Gastroesophageal sphincter (tissue), 4 donors: ENCODE data around the gene WDR35. TPM values are rescaled to one million over a fixed set of nuclear protein-coding genes. Genes with fewer than 3 reads are reported as not detected.
A peak's percentile ranks its signal among the peaks of the same experiment; 100 is the strongest.

Source experiments
- ATAC-seq: fragments of 150-250 bp; one replicate; pipeline ENCODE4 v1.9.1; 2016; ENCODE audit warnings: mild to moderate bottlenecking, moderate library complexity
- H3K27ac ChIP-seq, 4 donors: fragments of 200-600 bp; sonication (generic) in 3 of 4; 1 replicate in 3 of 4; 2 replicates in 1 of 4; pipeline ENCODE4 v1.5.1; 2016 to 2019
- H3K27me3 ChIP-seq: fragments of 200-600 bp; sonication (generic); one replicate; pipeline ENCODE4 v1.5.1; 2019
- H3K36me3 ChIP-seq, 2 donors: fragments of 200-600 bp; sonication (generic); one replicate each; pipeline ENCODE4 v1.5.1; 2019; ENCODE audit warnings: control low read depth in 1 of 2
- H3K4me1 ChIP-seq, 3 donors: fragments of 200-600 bp; sonication (generic); 1 replicate in 2 of 3; 2 replicates in 1 of 3; pipeline ENCODE4 v1.5.1; 2016 to 2019; ENCODE audit warnings: control low read depth in 2 of 3
- H3K4me3 ChIP-seq, 2 donors: fragments of 200-600 bp; sonication (generic); one replicate each; pipeline ENCODE4 v1.5.1; 2019; ENCODE audit warnings: mild to moderate bottlenecking in 1 of 2, moderate library complexity in 1 of 2
- H3K9me3 ChIP-seq, 3 donors: fragments of 200-600 bp; sonication (generic); one replicate each; pipeline ENCODE4 v1.5.1; 2017 to 2019; ENCODE audit warnings: control low read depth in 2 of 3
- EP300 ChIP-seq: sonication (generic); formaldehyde crosslinking; IDR thresholded peaks from one replicate; pipeline ENCODE4 v1.6.1; 2017; ENCODE audit warnings: antibody characterized with exemption, mild to moderate bottlenecking
- POLR2A ChIP-seq, 2 donors: fragments of 450-650 bp; IDR thresholded peaks; one replicate each; pipeline ENCODE4 v1.6.1; 2017; ENCODE audit warnings: antibody characterized with exemption in 2 of 2, mild to moderate bottlenecking in 2 of 2, moderate library complexity in 1 of 2
- POLR2AphosphoS5 ChIP-seq: sonication (generic); formaldehyde crosslinking; IDR thresholded peaks from one replicate; pipeline ENCODE4 v1.6.1; 2017; ENCODE audit warnings: antibody characterized with exemption
- WGBS, 2 donors: methylation state at CpG; one replicate each; pipeline ENCODE4 v1.1.5; 2018; ENCODE audit warnings: low coverage in 1 of 2; 5-methylcytosine and 5-hydroxymethylcytosine counted together
- total RNA-seq, 4 donors: library from RNA; depleted of rRNA; stranded (reverse); fragments of >200 nt; gene quantifications; one replicate each; pipeline ENCODE4 v1.1.0, GENCODE V29; 2016
- TF ChIP-seq, protein P1 (sequence below), 4 experiments: fragments of 200-600 bp in 2 of 4; fragments of 450-650 bp in 2 of 4; sonication (generic) in 1 of 4; IDR thresholded peaks; one replicate each; pipeline ENCODE4 v1.5.1; 2017 to 2019; ENCODE audit warnings: antibody characterized with exemption in 4 of 4, mild to moderate bottlenecking in 2 of 4, moderate library complexity in 2 of 4

Gene WDR35
- total RNA-seq, 4 donors from 2014 or later, result 10.1 to 22.2 (median 17.7) TPM

DNA sequence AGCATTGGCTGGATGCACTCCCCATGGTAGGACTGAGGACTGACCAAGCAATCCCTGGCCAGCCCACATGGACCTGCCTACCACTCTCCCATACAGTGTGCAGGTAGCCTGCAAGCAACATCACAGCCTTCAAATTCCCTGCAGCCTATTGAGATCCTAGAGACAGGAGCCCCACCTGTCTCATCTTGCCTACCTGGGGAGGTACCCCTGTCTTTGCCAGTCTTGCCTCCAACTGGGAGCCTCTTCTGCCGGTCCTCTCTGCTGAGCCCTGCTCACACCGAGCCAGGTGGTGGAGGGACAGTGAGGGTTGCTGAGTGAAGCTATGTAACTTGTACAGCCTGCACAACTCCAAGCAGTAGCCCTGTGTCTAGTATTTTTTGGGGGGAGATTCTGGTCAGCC lies 118.1 kb downstream of the WDR35 start:
- no peaks in the 10 kb centered on the region for H3K36me3 ChIP-seq
- H3K4me1 ChIP-seq, result peaks cover 0 to 12% (median 9%) of the 10 kb centered on the region in 3 donors
- no CpG with 5 or more reads among the region's 2 CpGs for WGBS, 2 donors
- H3K27ac ChIP-seq, result no peak overlapping the region
- no peak for ATAC-seq
- TF ChIP-seq EP300 (no peak), POLR2A (IDR thresholded peaks at IDR 0.05) (no peak), POLR2AphosphoS5 (no peak)
- TF ChIP-seq, protein P1, sequence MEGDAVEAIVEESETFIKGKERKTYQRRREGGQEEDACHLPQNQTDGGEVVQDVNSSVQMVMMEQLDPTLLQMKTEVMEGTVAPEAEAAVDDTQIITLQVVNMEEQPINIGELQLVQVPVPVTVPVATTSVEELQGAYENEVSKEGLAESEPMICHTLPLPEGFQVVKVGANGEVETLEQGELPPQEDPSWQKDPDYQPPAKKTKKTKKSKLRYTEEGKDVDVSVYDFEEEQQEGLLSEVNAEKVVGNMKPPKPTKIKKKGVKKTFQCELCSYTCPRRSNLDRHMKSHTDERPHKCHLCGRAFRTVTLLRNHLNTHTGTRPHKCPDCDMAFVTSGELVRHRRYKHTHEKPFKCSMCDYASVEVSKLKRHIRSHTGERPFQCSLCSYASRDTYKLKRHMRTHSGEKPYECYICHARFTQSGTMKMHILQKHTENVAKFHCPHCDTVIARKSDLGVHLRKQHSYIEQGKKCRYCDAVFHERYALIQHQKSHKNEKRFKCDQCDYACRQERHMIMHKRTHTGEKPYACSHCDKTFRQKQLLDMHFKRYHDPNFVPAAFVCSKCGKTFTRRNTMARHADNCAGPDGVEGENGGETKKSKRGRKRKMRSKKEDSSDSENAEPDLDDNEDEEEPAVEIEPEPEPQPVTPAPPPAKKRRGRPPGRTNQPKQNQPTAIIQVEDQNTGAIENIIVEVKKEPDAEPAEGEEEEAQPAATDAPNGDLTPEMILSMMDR (IDR thresholded peaks at IDR 0.05), result no peak
- no peaks in the 10 kb centered on the region for H3K9me3 ChIP-seq
- no peak overlapping the region for H3K4me3 ChIP-seq
- no peaks in the 10 kb centered on the region for H3K27me3 ChIP-seq

GRCh38 chr2:19870792-19871191 lies 119.1 kb downstream of the WDR35 start:
- H3K27ac ChIP-seq, result no peak overlapping the region
- TF ChIP-seq POLR2A (IDR thresholded peaks at IDR 0.05), result no peak
- TF ChIP-seq, protein P1 (IDR thresholded peaks at IDR 0.05), result no peak
- no peak for TF ChIP-seq EP300
- TF ChIP-seq POLR2AphosphoS5, result no peak
- H3K4me1 ChIP-seq, result peaks cover 0 to 12% (median 9%) of the 10 kb centered on the region in 3 donors
- ATAC-seq, result no peak
- no peaks in the 10 kb centered on the region for H3K9me3 ChIP-seq
- no peaks in the 10 kb centered on the region for H3K27me3 ChIP-seq
- H3K36me3 ChIP-seq, result no peaks in the 10 kb centered on the region
- 73 to 79% methylated on average over 3 to 4 of the region's 4 CpGs for WGBS, 2 donors
- H3K4me3 ChIP-seq, result no peak overlapping the region

- no peaks in the 10 kb centered on the region for H3K9me3 ChIP-seq
- no CpG with 5 or more reads among the region's 52 CpGs for WGBS, 2 donors
- no peaks in the 10 kb centered on the region for H3K36me3 ChIP-seq
- peak overlapping the region in 1 of 4 donors; percentile 51 for H3K27ac ChIP-seq
- ATAC-seq, result peak; percentile 78
- no peaks in the 10 kb centered on the region for H3K27me3 ChIP-seq
- TF ChIP-seq, protein P1 (IDR thresholded peaks at IDR 0.05), result no peak
- TF ChIP-seq EP300, result no peak
- TF ChIP-seq POLR2A (IDR thresholded peaks at IDR 0.05), result no peak
- no peak for TF ChIP-seq POLR2AphosphoS5
- peak overlapping the region; percentile 21 to 53 for H3K4me3 ChIP-seq
- H3K4me1 ChIP-seq, result peaks cover 0 to 13% (median 9%) of the 10 kb centered on the region in 3 donors
These were observed 121.0 kb downstream of the WDR35 start for GRCh38 chr2:19868701-19869580.

DNA sequence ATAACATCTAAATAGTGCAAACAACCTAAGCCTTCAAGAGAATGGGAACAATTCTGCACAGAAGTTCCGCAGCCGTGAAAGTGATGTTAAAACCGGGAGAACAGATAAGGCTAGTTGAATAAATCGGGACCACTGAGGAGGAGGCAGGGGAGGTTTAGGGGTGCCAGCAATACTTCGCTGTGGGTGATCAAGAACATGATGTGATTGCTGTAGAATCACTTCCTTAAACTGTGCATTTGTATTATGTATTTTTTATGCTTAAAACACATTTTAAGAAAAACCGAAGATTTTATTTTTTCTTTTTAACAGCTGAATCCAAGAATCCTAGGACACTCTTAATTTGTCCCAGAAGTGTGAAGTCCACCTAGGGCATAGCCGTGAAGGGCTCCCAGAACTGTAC lies 121.7 kb downstream of the WDR35 start:
- no peak for ATAC-seq
- 78 to 85% methylated on average over 7 of the region's 7 CpGs for WGBS, 2 donors
- Histone ChIP-seq H3K4me3 (peak overlapping the region; percentile 21 to 53), H3K4me1 (peaks cover 0 to 20% (median 12%) of the 10 kb centered on the region in 3 donors), H3K36me3 (no peaks in the 10 kb centered on the region), H3K27me3 (no peaks in the 10 kb centered on the region), H3K9me3 (no peaks in the 10 kb centered on the region), H3K27ac (no peak overlapping the region)
- TF ChIP-seq POLR2A (IDR thresholded peaks at IDR 0.05), result no peak
- TF ChIP-seq, protein P1 (IDR thresholded peaks at IDR 0.05), result no peak
- no peak for TF ChIP-seq EP300
- no peak for TF ChIP-seq POLR2AphosphoS5

GRCh38 chr2:19866771-19867170 lies 123.1 kb downstream of the WDR35 start:
- H3K27me3 ChIP-seq, result no peaks in the 10 kb centered on the region
- no peak overlapping the region for H3K27ac ChIP-seq
- 100% methylated on average over 1 to 2 of the region's 2 CpGs for WGBS, 2 donors
- H3K4me1 ChIP-seq, result peaks cover 0 to 32% (median 15%) of the 10 kb centered on the region in 3 donors
- no peaks in the 10 kb centered on the region for H3K36me3 ChIP-seq
- H3K9me3 ChIP-seq, result no peaks in the 10 kb centered on the region
- no peak for ATAC-seq
- no peak overlapping the region for H3K4me3 ChIP-seq
- TF ChIP-seq POLR2A (IDR thresholded peaks at IDR 0.05) (no peak), EP300 (no peak)
